Measurements from ENCODE around the gene WAS.
"Not testable (repeated sequence)": the region's sequence is repeated elsewhere in the genome, so short reads cannot be mapped to it uniquely, and the experiment has no call there.

Gene WAS

DNA sequence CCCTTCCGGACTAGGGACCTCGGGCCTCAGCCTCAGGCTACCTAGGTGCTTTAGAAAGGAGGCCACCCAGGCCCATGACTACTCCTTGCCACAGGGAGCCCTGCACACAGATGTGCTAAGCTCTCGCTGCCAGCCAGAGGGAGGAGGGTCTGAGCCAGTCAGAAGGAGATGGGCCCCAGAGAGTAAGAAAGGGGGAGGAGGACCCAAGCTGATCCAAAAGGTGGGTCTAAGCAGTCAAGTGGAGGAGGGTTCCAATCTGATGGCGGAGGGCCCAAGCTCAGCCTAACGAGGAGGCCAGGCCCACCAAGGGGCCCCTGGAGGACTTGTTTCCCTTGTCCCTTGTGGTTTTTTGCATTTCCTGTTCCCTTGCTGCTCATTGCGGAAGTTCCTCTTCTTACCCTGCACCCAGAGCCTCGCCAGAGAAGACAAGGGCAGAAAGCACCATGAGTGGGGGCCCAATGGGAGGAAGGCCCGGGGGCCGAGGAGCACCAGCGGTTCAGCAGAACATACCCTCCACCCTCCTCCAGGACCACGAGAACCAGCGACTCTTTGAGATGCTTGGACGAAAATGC lies at the start of gene WAS:
Gene WAS (plus strand): TSS at position 389 of the 572 bp plus-strand sequence. CDS start 55 bp downstream, at position 444.
- no peaks in the 10 kb centered on the region for H3K9me3 ChIP-seq (ENCODE audit: control insufficient read depth in 2 of 2, low read length in 2 of 2)
- H3K27ac ChIP-seq (ENCODE audit: low read depth in 2 of 2, low read length in 2 of 2), result peak within 1 kb of the TSS; percentile 67 to 74
- no peaks in the 10 kb centered on the region for H3K4me1 ChIP-seq (ENCODE audit: control insufficient read depth in 2 of 2, insufficient read depth in 2 of 2, low read length in 2 of 2)
- peaks cover 0 to 2% of the 10 kb centered on the region in 2 donors for H3K36me3 ChIP-seq (ENCODE audit: control insufficient read depth in 2 of 2, insufficient read depth in 2 of 2, low read length in 2 of 2)
- H3K9ac ChIP-seq (ENCODE audit: low read depth in 1 of 2, low read length in 2 of 2), result peak within 1 kb of the TSS; percentile 14 to 47
- H3K4me3 ChIP-seq (ENCODE audit: low read length in 2 of 2), result peak within 1 kb of the TSS; percentile 36 to 63
- no peaks in the 10 kb centered on the region for H3K27me3 ChIP-seq (ENCODE audit: control insufficient read depth in 2 of 2, insufficient read depth in 2 of 2, low read length in 2 of 2)

GRCh38 chrX:48636301-48636700 lies 47.3 kb upstream of the WAS start:
- Histone ChIP-seq H3K4me1 (ENCODE audit: control insufficient read depth in 2 of 2, insufficient read depth in 2 of 2, low read length in 2 of 2) (peaks cover 2 to 4% of the 10 kb centered on the region in 2 donors), H3K9ac (ENCODE audit: low read depth in 1 of 2, low read length in 2 of 2) (no peak overlapping the region), H3K4me3 (ENCODE audit: low read length in 2 of 2) (no peak overlapping the region), H3K27ac (ENCODE audit: low read depth in 2 of 2, low read length in 2 of 2) (no peak overlapping the region), H3K9me3 (ENCODE audit: control insufficient read depth in 2 of 2, low read length in 2 of 2) (no peaks in the 10 kb centered on the region), H3K27me3 (ENCODE audit: control insufficient read depth in 2 of 2, insufficient read depth in 2 of 2, low read length in 2 of 2) (peaks cover 0 to 2% of the 10 kb centered on the region in 2 donors), H3K36me3 (ENCODE audit: control insufficient read depth in 2 of 2, insufficient read depth in 2 of 2, low read length in 2 of 2) (no peaks in the 10 kb centered on the region)

DNA sequence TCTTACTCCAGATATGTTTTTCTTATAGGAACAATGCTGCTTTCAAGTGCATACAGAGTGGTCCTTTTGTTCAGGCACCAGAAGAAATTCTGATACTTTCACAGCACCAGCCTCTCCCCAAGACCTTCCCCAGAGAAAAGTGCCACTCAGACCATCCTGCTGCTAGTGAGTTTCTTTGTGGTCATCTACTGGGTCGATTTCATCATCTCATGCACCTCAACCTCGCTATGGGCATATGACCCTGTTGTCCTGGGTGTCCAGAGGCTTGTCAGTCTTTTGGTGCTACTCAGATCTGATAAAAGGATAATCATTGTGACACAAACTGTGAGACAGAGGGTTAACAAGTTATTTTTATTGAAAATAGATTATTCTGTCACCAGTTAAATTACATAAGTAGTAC lies 46.8 kb upstream of the WAS start:
- peaks cover 0 to 2% of the 10 kb centered on the region in 2 donors for H3K27me3 ChIP-seq (ENCODE audit: control insufficient read depth in 2 of 2, insufficient read depth in 2 of 2, low read length in 2 of 2)
- H3K36me3 ChIP-seq (ENCODE audit: control insufficient read depth in 2 of 2, insufficient read depth in 2 of 2, low read length in 2 of 2), result no peaks in the 10 kb centered on the region
- no peak overlapping the region for H3K27ac ChIP-seq (ENCODE audit: low read depth in 2 of 2, low read length in 2 of 2)
- no peak overlapping the region for H3K9ac ChIP-seq (ENCODE audit: low read depth in 1 of 2, low read length in 2 of 2)
- H3K4me1 ChIP-seq (ENCODE audit: control insufficient read depth in 2 of 2, insufficient read depth in 2 of 2, low read length in 2 of 2), result peaks cover under 1 to 2% of the 10 kb centered on the region in 2 donors
- no peak overlapping the region for H3K4me3 ChIP-seq (ENCODE audit: low read length in 2 of 2)
- no peaks in the 10 kb centered on the region for H3K9me3 ChIP-seq (ENCODE audit: control insufficient read depth in 2 of 2, low read length in 2 of 2)

GRCh38 chrX:48645669-48646068 lies 37.9 kb upstream of the WAS start:
- H3K27me3 ChIP-seq (ENCODE audit: control insufficient read depth in 2 of 2, insufficient read depth in 2 of 2, low read length in 2 of 2), result peaks cover 0 to 2% of the 10 kb centered on the region in 2 donors
- H3K4me1 ChIP-seq (ENCODE audit: control insufficient read depth in 2 of 2, insufficient read depth in 2 of 2, low read length in 2 of 2), result no peaks in the 10 kb centered on the region
- H3K36me3 ChIP-seq (ENCODE audit: control insufficient read depth in 2 of 2, insufficient read depth in 2 of 2, low read length in 2 of 2), result no peaks in the 10 kb centered on the region
- H3K9ac ChIP-seq (ENCODE audit: low read depth in 1 of 2, low read length in 2 of 2), result no peak overlapping the region
- H3K9me3 ChIP-seq (ENCODE audit: control insufficient read depth in 2 of 2, low read length in 2 of 2), result no peaks in the 10 kb centered on the region
- no peak overlapping the region for H3K27ac ChIP-seq (ENCODE audit: low read depth in 2 of 2, low read length in 2 of 2)
- H3K4me3 ChIP-seq (ENCODE audit: low read length in 2 of 2), result no peak overlapping the region

- no peaks in the 10 kb centered on the region for H3K36me3 ChIP-seq (ENCODE audit: control insufficient read depth in 2 of 2, insufficient read depth in 2 of 2, low read length in 2 of 2)
- no peak overlapping the region for H3K9ac ChIP-seq (ENCODE audit: low read depth in 1 of 2, low read length in 2 of 2)
- no peak overlapping the region for H3K27ac ChIP-seq (ENCODE audit: low read depth in 2 of 2, low read length in 2 of 2)
- peaks cover 0 to 2% of the 10 kb centered on the region in 2 donors for H3K27me3 ChIP-seq (ENCODE audit: control insufficient read depth in 2 of 2, insufficient read depth in 2 of 2, low read length in 2 of 2)
- H3K4me1 ChIP-seq (ENCODE audit: control insufficient read depth in 2 of 2, insufficient read depth in 2 of 2, low read length in 2 of 2), result no peaks in the 10 kb centered on the region
- H3K4me3 ChIP-seq (ENCODE audit: low read length in 2 of 2), result no peak overlapping the region
- no peaks in the 10 kb centered on the region for H3K9me3 ChIP-seq (ENCODE audit: control insufficient read depth in 2 of 2, low read length in 2 of 2)
These were observed 35.3 kb upstream of the WAS start for GRCh38 chrX:48648336-48648751.

DNA sequence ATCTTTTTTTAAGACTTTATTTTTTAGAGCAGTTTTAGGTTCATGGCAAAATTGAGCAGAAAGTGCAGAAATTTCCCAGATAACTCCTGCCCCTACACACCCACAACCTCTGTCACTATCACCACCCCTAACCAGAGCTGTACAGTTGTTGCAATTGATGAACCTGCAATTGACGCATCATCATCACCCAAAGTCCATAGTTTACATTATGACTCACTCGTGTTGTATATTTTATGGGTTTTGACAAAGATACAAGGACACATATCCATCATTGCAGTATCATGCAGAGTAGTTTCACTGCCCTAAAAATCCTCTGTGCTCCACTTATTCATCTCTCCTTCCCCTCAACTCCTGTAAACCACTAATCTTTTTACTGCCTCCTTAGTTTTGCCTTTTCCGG lies 34.5 kb upstream of the WAS start:
- Histone ChIP-seq H3K4me1 (ENCODE audit: control insufficient read depth in 2 of 2, insufficient read depth in 2 of 2, low read length in 2 of 2) (no peaks in the 10 kb centered on the region), H3K9ac (ENCODE audit: low read depth in 1 of 2, low read length in 2 of 2) (no peak overlapping the region), H3K4me3 (ENCODE audit: low read length in 2 of 2) (no peak overlapping the region), H3K36me3 (ENCODE audit: control insufficient read depth in 2 of 2, insufficient read depth in 2 of 2, low read length in 2 of 2) (no peaks in the 10 kb centered on the region), H3K27me3 (ENCODE audit: control insufficient read depth in 2 of 2, insufficient read depth in 2 of 2, low read length in 2 of 2) (peaks cover 0 to 2% of the 10 kb centered on the region in 2 donors), H3K27ac (ENCODE audit: low read depth in 2 of 2, low read length in 2 of 2) (no peak overlapping the region), H3K9me3 (ENCODE audit: control insufficient read depth in 2 of 2, low read length in 2 of 2) (no peaks in the 10 kb centered on the region)

DNA sequence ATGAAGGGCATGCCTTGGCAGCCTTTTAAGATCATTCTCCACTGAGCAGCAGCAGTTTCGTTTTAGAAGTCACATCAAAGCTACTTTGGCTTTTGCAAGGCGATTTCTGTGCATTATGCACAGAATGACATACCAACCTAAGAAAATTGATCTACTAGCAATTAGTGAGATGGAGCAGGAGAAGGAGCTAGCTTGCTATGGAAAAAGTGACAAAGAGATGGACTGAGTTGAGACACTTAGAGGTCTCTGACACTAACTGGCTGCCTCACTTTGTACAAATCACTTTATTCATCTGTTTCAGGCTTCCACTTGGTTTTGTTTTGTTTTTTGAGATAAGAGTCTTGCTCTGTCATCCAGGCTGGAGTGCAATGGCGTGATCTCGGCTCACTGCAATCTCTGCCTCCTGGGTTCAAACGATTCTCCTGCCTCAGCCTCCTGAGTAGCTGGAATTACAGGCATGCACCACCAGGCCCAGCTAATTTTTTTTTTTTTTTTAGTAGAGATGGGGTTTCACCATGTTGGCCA lies 31.5 kb upstream of the WAS start:
- not testable (repeated sequence) for H3K36me3 ChIP-seq (ENCODE audit: control insufficient read depth in 2 of 2, insufficient read depth in 2 of 2, low read length in 2 of 2); H3K9ac ChIP-seq (ENCODE audit: low read depth in 1 of 2, low read length in 2 of 2); H3K4me1 ChIP-seq (ENCODE audit: control insufficient read depth in 2 of 2, insufficient read depth in 2 of 2, low read length in 2 of 2); H3K27ac ChIP-seq (ENCODE audit: low read depth in 2 of 2, low read length in 2 of 2); H3K9me3 ChIP-seq (ENCODE audit: control insufficient read depth in 2 of 2, low read length in 2 of 2); H3K4me3 ChIP-seq (ENCODE audit: low read length in 2 of 2); H3K27me3 ChIP-seq (ENCODE audit: control insufficient read depth in 2 of 2, insufficient read depth in 2 of 2, low read length in 2 of 2)

GRCh38 chrX:48654746-48655145 lies 28.9 kb upstream of the WAS start:
- not testable (repeated sequence) for H3K9me3 ChIP-seq (ENCODE audit: control insufficient read depth in 2 of 2, low read length in 2 of 2); H3K27me3 ChIP-seq (ENCODE audit: control insufficient read depth in 2 of 2, insufficient read depth in 2 of 2, low read length in 2 of 2); H3K9ac ChIP-seq (ENCODE audit: low read depth in 1 of 2, low read length in 2 of 2); H3K27ac ChIP-seq (ENCODE audit: low read depth in 2 of 2, low read length in 2 of 2); H3K4me1 ChIP-seq (ENCODE audit: control insufficient read depth in 2 of 2, insufficient read depth in 2 of 2, low read length in 2 of 2); H3K36me3 ChIP-seq (ENCODE audit: control insufficient read depth in 2 of 2, insufficient read depth in 2 of 2, low read length in 2 of 2); H3K4me3 ChIP-seq (ENCODE audit: low read length in 2 of 2)

DNA sequence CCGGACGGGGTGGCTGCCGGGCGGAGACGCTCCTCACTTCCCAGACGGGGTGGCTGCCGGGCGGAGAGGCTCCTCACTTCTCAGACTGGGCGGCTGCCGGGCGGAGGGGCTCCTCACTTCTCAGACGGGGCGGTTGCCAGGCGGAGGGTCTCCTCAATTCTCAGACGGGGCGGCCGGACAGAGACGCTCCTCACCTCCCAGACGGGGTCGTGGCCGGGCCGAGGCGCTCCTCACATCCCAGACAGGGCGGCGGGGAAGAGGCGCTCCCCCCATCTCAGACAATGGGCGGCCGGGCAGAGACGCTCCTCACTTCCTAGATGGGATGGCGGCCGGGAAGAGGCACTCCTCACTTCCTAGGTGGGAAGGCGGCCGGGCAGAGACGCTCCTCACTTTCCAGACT lies 23.9 kb upstream of the WAS start:
- H3K27me3 ChIP-seq (ENCODE audit: control insufficient read depth in 2 of 2, insufficient read depth in 2 of 2, low read length in 2 of 2); H3K9ac ChIP-seq (ENCODE audit: low read depth in 1 of 2, low read length in 2 of 2); H3K27ac ChIP-seq (ENCODE audit: low read depth in 2 of 2, low read length in 2 of 2); H3K9me3 ChIP-seq (ENCODE audit: control insufficient read depth in 2 of 2, low read length in 2 of 2); H3K36me3 ChIP-seq (ENCODE audit: control insufficient read depth in 2 of 2, insufficient read depth in 2 of 2, low read length in 2 of 2); H3K4me3 ChIP-seq (ENCODE audit: low read length in 2 of 2); H3K4me1 ChIP-seq (ENCODE audit: control insufficient read depth in 2 of 2, insufficient read depth in 2 of 2, low read length in 2 of 2): not testable (repeated sequence)

- H3K4me1 ChIP-seq (ENCODE audit: control insufficient read depth in 2 of 2, insufficient read depth in 2 of 2, low read length in 2 of 2), result no peaks in the 10 kb centered on the region
- peaks cover 0 to 2% of the 10 kb centered on the region in 2 donors for H3K27me3 ChIP-seq (ENCODE audit: control insufficient read depth in 2 of 2, insufficient read depth in 2 of 2, low read length in 2 of 2)
- H3K36me3 ChIP-seq (ENCODE audit: control insufficient read depth in 2 of 2, insufficient read depth in 2 of 2, low read length in 2 of 2), result no peaks in the 10 kb centered on the region
- H3K27ac ChIP-seq (ENCODE audit: low read depth in 2 of 2, low read length in 2 of 2), result no peak overlapping the region
- no peak overlapping the region for H3K4me3 ChIP-seq (ENCODE audit: low read length in 2 of 2)
- H3K9me3 ChIP-seq (ENCODE audit: control insufficient read depth in 2 of 2, low read length in 2 of 2), result no peaks in the 10 kb centered on the region
- no peak overlapping the region for H3K9ac ChIP-seq (ENCODE audit: low read depth in 1 of 2, low read length in 2 of 2)
These were observed 20.4 kb upstream of the WAS start for GRCh38 chrX:48663241-48663640.
